IMR-90 (cell line): ENCODE measurements around the gene CAMK2N1. TPM values are rescaled to one million over a fixed set of nuclear protein-coding genes. Genes with fewer than 3 reads are reported as not detected.

Experiments
- polyA plus RNA-seq, 3 experiments: library from polyadenylated mRNA; depleted of rRNA; stranded (reverse); fragments of >200 nt; gene quantifications; 2 replicates each; pipeline ENCODE4 v1.2.3, GENCODE V29; 2012; ENCODE audit warnings: low replicate concordance in 1 of 3
- total RNA-seq: library from RNA; depleted of rRNA; stranded (reverse); fragments of >200 nt; gene quantifications from 2 replicates; pipeline ENCODE4 v1.2.3, GENCODE V29; 2012; rRNA removed

The CAMK2N1 gene
- total and polyA plus RNA-seq, 2 of the 4 experiments (the other 2 are of a cell fraction) = 10.2 to 44.4 TPM

Other genes starting within 250 kb of the CAMK2N1 start
- not detected in 2 replicates for gene VWA5B1, start 195.3 kb downstream of the CAMK2N1 start, total RNA-seq
- not detected in 2 replicates for gene VWA5B1, start 195.3 kb downstream of the CAMK2N1 start, polyA plus RNA-seq (2012; rRNA removed)
- gene MUL1, start 21.9 kb upstream of the CAMK2N1 start, total RNA-seq = 19.7 and 21.1 TPM in 2 replicates
- 20.6 and 20.7 TPM in 2 replicates for gene MUL1, start 21.9 kb upstream of the CAMK2N1 start, polyA plus RNA-seq (2012; rRNA removed)
- gene FAM43B, start 66.4 kb upstream of the CAMK2N1 start, total RNA-seq = not detected in 2 replicates
- 0.05 and 0.09 TPM in 2 replicates for gene FAM43B, start 66.4 kb upstream of the CAMK2N1 start, polyA plus RNA-seq (2012; rRNA removed)
- gene CDA, start 102.9 kb upstream of the CAMK2N1 start, total RNA-seq = 0.90 and 1.4 TPM in 2 replicates
- 9.4 and 10.7 TPM in 2 replicates for gene CDA, start 102.9 kb upstream of the CAMK2N1 start, polyA plus RNA-seq (2012; rRNA removed)
- gene PINK1, start 147.2 kb upstream of the CAMK2N1 start, total RNA-seq = 52.9 and 55.3 TPM in 2 replicates
- gene PINK1, start 147.2 kb upstream of the CAMK2N1 start, polyA plus RNA-seq (2012; rRNA removed) = 55.2 and 57.8 TPM in 2 replicates
- gene DDOST, start 175.2 kb upstream of the CAMK2N1 start, total RNA-seq = 155 and 179 TPM in 2 replicates
- gene DDOST, start 175.2 kb upstream of the CAMK2N1 start, polyA plus RNA-seq (2012; rRNA removed) = 414 and 477 TPM in 2 replicates
- 4.5 and 4.7 TPM in 2 replicates for gene KIF17, start 231.8 kb upstream of the CAMK2N1 start, total RNA-seq
- gene KIF17, start 231.8 kb upstream of the CAMK2N1 start, polyA plus RNA-seq (2012; rRNA removed) = 5.7 and 6.5 TPM in 2 replicates
- 6.7 and 7.2 TPM in 2 replicates for gene SH2D5, start 246.5 kb upstream of the CAMK2N1 start, total RNA-seq
- 13.5 and 14.4 TPM in 2 replicates for gene SH2D5, start 246.5 kb upstream of the CAMK2N1 start, polyA plus RNA-seq (2012; rRNA removed)